NCI-H2081 (cell line): Measurements from ENCODE around the gene RNF126.
A peak's percentile ranks its signal among the peaks of the same experiment; 100 is the strongest.
"Not testable (repeated sequence)": the region's sequence is repeated elsewhere in the genome, so short reads cannot be mapped to it uniquely, and the experiment has no call there.

Source experiments
- DNase-seq, 2 experiments: peaks; one replicate each; lab custom pipeline; 2025; lab: John Stamatoyannopoulos, UW

Gene RNF126

DNA sequence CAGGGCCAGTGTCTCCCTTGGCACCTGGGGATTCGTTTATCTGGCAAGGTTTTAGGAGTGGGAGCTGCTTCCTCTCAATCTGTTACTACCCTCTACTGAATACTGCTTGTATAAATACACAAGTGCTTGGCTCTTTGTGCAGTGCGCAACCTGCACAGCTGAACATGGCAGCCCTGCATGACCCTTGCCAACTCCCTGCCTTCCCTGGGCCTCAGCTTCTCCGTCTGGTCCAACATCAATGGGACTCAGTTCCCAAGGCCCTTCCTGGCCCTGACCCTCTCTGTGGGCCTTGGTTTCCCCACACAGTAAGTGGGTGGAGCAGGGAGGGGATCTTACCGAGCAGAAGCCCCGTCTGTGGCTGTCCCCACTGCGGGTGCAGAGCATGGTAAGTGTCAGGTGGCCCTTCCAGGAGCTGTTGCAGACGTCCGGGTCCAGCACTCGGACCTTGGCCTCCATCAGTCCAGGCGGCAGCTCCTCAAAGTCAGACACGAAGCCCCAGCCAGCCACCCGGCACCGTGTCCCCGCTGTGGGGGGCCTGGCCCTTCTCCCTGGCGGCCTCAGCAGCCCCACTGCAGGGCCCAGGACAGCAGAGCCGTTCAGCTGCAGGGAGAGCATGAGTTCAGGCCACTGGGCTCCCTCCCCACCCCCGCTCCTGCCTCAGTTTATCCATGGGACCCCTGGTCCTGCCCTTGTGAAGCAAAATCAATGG lies 23.7 kb upstream of the RNF126 start:
- DNase-seq = no peak

DNA sequence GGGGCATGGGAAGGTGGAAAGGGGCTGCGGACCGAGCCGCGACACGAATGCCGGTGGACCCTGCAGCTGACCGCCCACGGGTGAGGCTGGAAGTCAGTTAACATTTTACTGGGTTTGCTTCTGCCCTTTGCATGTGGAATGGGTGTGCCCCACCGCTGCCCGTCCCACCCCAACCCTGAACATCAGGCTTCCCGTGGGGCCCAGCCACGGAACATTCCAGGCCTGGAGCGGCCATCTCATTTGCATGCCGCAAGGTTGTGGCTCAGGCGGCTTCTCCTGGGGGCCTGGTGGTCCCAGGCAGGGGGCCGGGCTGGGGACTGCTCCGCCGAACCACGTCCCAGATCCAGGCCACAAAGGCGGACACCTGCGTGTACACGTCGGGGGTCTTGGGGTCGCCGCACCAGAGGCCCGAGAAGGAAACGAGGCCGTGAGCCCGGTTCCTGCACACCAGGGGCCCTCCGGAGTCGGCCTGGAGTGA lies 22.5 kb upstream of the RNF126 start:
- no peak for DNase-seq

DNA sequence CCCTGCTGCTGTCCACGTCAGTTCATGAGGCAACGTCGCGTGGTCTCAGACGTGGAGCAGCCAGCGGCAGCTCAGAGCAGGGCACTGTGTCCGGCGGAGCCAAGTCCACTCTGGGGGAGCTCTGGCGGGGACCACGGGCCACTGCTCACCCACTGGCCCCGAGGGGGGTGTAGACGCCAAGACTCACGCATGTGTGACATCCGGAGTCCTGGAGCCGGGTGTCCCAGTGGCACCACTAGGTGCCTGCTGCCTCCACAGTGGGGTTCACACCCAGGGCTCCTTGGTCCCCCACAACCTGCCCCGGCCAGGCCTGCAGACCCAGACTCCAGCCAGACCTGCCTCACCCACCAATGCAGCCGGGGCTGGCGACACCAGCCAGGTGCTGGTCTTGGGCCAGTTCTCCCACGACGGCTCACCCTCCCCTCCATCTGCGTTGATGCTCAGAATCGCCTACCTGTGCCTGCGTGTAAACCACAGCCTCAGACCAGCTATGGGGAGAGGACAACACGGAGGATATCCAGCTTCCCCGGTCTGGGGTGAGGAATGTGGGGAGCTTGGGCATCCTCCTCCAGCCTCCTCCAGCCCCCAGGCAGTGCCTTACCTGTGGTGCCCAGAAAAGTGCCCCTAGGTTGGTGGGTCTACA lies 19.8 kb upstream of the RNF126 start:
- no peak for DNase-seq

DNA sequence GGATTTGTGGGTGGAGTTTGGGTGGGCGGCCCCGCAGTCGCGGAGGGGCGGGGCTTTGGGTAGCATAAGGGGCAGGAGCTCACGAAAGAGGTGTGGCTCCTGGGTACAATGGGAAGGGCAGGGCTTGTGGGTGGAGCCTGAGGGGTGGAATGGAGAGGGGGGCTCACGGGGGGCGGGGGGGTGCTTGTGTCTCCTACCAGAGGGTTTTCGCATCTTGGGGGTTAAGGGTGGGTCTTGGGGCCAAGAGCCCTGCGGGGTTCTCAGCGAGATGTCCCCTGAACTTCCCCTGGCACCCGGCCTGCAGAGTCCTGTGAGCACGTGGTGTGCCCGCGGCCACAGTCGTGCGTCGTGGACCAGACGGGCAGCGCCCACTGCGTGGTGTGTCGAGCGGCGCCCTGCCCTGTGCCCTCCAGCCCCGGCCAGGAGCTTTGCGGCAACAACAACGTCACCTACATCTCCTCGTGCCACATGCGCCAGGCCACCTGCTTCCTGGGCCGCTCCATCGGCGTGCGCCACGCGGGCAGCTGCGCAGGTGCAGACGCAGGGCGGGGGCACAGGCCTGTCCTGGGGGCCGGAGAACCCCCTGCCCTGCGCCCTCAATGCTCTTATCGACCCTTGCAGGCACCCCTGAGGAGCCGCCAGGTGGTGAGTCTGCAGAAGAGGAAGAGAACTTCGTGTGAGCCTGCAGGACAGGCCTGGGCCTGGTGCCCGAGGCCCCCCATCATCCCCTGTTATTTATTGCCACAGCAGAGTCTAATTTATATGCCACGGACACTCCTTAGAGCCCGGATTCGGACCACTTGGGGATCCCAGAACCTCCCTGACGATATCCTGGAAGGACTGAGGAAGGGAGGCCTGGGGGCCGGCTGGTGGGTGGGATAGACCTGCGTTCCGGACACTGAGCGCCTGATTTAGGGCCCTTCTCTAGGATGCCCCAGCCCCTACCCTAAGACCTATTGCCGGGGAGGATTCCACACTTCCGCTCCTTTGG lies 18.3 kb upstream of the RNF126 start:
- peak in 1 of 2 experiments; percentile 92 for DNase-seq

DNA sequence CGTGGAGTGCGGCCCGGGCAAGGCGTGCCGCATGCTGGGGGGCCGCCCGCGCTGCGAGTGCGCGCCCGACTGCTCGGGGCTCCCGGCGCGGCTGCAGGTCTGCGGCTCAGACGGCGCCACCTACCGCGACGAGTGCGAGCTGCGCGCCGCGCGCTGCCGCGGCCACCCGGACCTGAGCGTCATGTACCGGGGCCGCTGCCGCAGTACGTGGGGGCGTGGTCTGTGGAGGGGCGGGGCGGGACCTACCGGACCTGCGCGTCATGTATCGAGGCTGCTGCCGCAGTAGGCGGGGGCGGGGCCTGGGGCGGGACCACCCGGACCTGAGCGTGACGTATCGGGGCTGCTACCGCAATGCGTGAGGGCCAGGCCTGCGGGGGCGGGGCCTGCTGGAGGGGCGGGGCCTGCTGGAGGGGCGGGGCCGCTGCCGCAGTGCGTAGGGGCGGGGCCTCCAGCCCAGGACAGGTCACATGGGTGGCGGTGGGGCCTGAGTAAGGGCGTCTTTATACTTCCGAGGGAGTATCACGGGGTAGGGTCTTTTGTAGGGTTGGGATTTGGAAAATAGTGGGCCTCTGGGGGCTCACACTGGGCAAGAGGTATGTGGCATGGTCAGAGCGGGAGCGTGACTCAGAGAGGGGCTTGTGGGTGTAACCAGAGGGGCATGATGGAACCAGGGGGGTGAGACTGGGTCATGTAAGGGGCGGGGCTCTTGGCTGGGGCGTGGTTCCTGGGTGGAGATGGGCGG lies 17.4 kb upstream of the RNF126 start:
- peak; percentile 94 to 98 for DNase-seq

DNA sequence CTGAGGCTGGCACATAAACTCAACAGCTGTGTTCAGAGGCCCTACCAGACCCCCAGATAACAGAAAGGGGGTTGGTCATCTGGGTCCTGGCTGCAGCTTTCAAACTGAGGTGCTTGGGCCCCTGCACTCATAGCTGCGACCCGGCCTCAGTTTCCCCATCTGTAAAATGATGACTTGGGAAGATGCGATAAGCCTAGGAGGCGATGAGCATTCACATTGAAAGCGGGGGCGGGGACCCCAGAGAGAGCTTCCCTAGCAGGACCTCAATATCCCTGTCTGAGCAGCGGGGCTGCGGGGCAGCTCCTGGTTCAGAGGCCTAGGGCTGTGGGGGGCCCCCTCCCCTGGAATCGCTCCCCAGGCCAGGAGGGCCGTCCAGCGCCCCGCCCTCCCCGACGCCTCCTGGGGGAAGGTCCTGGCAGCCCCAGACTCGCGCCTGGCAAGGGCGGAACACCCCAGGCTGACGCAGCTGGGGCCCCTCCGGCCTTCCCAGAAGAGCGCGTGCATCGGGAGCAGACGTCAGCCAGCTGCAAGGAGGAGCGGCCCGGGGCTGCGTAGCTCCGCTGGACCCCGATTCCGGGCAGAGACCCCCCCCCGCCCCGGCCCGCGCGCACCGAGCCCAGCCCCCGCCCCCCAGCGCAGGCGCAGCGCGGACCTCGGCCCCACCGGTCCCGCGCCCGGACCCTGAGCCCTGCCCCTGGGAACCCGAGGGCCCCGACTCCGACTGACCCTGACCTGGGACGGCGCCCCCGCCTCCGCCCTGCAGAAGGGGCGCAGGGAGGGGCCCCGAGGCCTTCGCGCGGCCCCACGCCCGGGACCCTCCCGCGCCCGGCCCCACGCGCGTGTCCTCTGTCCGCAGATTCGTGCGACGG lies 16.6 kb upstream of the RNF126 start:
- peak; percentile 35 to 50 for DNase-seq

DNA sequence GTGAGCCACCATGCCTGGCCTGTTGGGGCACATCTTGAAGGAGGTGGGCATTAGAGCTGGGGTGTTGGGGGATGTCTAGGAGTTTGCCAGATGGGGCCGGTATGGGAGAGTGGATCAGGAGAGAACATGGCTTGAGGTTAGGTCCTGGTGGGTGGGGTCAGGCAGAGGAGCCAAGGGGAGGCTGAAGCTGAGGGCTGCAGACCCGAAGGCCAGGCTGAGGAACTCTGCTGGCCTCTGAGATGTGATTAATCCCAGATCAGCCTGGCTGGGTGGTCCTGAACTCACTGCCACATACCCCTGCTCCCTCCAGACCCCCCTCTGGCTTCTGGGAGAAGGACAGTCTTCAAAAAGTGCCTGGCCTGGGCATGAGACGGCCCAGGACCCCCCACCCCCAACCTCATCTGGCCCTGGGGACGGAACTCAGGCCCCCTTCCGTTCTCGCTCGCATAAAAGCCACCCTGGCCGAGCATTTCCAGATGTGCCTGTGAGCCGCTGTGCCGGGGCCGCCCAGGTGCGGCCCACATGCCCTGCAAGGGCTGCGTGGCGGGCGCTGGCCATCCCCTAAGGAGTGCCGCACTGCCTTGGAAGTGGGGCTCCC lies 15.9 kb upstream of the RNF126 start:
- no peak for DNase-seq

DNA sequence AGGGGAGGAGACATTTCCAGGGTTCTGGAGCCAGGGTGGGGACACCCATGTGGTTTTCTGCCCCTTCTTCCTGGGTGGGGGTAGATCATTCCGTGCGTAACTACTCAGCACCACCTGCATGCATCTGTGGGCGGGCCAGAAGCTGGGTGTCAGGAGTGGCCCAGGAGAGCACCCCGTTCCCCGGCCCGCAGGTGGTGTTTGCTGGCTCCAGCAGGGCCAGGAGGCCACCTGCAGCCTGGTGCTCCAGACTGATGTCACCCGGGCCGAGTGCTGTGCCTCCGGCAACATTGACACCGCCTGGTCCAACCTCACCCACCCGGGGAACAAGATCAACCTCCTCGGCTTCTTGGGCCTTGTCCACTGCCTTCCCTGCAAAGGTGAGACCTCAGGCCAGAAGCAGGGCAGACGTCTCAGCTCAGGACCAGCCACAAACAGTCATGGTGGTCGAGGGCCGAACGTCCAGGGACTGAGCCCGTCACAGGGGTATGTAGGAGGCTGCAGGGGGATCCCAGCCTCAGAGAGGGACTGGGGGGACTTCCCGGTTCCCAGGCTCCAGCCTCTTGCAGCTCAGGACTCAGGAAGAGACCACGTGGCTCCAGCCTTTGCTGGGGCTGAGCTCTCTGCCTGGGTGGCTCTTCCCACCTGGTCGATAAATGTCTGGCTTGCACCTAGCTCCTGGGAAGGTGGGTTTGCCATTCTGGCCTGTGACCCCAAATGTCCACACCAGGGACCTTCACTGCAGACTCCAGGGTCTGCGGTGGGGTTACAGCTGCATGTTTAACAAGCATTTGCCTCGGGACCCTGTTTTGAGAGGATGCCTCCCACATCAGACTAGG lies 14.8 kb upstream of the RNF126 start:
- peak in 1 of 2 experiments; percentile 8 for DNase-seq

DNA sequence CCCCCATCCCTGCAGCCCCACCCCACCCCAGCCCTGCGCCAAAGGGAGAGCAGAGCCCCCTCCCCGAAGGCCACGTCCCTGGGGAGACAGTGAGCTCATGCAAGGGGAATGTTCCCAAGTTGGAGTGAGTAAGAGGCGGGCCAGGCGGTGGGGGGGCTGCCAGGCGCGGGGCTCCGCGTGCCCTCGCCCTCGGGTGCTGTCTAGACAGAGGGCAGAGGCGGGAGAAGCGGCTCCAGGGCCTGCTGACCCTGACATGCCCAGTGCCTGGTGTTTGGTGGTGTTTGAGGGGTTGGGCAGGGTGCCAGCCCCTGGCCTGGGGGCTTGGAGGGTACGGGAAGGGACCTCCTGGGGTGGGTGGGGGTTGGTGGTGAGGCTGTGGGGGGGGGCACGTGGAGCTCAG lies 14.2 kb upstream of the RNF126 start:
- DNase-seq = no peak

DNA sequence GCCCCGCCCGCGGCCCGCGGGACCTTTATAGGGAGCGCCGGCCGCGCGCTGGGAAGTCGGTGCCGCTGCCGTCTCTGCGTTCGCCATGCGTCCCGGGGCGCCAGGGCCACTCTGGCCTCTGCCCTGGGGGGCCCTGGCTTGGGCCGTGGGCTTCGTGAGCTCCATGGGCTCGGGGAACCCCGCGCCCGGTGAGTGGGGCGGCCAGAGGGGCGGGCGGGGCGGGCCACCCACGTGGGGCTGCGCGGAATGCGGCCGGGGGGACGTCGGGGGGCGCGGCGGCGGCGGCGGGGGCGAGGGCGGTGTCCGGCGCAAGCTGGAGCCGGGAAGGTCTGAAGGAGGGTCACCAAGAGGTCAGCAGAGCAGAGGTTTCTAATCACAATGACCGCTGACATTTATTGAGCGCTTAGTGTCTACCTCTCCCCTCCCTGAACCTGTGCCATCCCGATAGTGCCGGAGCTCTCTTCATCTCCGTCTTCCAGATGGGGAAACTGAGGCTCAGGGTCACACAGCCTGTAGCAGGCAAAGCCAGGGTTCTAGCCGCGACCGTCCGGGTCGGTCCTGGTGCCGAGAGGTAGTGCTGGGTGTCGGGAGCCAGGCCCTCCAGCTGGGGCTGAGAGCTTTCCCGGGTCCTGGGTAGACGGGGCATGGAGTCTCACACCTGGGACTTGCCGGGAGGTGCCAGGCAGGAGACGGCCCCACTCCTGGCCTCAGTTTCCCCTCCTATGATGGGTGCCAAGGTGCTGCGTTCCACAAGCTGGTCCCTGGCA lies 13.5 kb upstream of the RNF126 start, which contains the start of gene FSTL3:
Gene FSTL3, plus strand, starts transcription at position 54 of the 767 bp plus-strand sequence. Its CDS starts 32 bp downstream, at position 86.
- no peak for DNase-seq

DNA sequence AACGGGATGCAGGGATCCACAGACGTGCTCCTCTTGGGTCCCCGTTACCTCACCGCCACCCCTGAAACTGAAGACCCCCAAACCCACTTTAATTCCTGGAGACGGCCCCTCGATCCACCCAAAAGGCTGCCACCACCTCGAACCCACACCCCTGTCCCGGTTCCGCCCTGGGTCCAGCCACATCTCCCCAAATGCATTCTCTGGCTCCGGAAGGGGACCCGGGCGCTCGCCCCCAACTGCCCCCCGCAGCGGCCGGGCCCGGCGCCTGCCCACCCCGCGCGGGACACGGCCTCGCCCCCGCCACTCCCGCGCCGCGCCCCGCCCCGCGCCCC lies 13.0 kb upstream of the RNF126 start:
- no peak for DNase-seq

DNA sequence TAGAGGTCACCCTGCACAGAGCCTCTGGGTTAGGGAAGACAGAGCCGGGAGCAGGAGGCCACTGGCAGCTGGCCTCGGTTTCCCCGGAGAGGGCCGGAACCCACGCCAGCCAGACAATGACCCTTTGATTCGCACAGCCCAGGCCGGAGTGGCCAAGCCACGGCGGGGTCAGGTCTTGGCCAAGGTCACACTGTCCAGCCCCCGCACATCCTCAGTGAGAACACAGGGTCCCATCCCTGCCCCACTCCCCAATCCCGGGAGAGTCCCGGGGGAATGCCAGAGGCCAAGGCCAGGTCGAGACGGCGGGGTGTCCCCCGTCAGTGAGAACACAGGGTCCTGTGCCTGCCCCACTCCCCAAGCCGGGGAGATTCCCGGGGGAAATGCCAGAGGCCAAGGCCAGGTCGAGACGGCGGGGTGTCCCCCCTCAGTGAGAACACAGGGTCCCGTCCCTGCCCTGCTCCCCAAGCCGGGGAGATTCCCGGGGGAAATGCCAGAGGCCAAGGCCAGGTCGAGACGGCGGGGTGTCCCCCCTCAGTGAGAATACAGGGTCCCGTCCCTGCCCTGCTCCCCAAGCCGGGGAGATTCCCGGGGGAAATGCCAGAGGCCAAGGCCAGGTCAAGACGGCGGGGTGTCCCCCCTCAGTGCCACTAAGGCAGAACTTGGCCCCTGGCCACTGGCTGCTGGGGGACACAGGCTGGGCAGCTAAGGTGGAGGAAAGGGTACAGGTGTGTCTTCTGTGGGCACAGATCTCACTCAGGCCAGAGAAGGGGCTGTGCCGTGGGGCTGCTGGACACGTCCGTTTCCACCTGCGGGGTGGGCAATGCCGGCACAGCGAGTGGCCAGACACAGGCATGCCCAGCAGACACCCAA lies 11.5 kb upstream of the RNF126 start:
- no peak for DNase-seq

DNA sequence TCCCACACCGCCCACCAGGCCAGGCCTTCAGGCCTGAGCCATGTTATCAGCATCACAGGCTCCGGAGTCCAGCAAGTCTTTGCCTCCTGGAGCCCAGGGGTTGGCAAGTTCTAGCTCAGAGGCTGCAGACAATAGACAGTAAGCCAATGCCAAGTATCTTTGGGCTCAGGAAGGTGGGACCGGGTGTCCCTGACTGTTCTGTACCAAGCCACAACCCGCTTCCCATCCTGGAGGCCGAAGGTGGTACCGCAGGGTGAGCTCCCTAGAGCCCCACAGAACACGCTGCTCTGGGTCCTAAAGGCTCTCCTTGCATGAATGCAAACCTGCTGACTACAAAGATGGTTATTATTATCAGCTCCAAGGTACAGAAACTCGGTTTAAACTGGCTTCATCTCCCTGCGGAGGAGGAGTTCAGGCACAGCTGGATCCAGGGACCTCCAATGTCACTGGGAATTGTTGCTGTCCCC lies 7.6 kb upstream of the RNF126 start:
- DNase-seq = no peak

DNA sequence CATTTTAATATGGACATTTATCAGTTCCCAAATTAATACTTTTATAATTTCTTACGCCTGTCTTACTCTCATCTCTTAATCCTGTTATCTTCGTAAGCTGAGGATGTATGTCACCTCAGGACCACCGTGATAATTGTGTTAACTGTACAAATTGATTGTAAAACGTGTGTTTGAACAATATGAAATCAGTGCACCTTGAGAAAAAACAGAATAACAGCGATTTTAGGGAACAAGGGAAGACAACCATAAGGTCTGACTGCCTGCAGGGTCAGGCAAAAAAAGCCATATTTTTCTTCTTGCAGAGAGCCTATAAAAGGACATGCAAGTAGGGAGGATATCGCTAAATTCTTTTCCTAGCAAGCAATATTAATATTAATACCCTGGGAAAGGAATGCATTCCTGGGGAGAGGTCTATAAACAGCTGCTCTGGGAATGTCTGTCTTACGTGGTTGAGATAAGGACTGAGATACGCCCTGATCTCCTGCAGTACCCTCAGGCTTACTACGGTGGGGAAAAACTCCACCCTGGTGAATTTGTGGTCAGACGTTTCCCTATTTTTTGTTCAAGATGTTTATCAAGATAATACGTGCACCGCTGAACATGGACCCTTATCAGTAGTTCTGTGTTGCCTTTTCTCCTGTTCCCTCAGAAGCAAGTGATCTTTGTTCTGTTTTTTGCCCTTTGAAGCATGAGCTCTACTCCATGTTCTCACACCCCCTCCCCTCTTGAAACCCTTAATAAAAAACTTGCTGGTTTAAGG lies 5.8 kb upstream of the RNF126 start:
- not testable (repeated sequence) for DNase-seq

DNA sequence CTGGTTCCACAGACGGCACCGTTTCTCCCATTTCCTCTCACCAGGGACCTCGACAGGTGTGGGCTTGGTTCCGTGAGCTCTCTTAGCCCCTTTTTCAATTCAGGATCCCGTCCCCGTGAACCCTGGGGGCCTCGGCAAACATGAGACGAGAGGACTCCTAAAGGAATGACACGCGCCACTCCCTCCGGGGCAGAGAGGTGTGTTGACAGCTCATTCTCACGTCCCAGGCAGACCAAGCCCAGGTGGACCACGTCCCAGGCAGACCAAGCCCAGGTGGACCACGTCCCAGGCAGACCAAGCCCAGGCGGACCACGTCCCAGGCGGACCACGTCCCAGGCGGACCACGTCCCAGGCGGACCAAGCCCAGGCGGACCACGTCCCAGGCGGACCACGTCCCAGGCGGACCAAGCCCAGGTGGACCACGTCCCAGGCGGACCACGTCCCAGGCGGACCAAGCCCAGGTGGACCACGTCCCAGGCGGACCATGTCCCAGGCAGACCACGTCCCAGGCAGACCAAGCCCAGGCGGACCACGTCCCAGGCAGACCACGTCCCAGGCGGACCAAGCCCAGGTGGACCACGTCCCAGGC lies 4.1 kb upstream of the RNF126 start:
- DNase-seq = not testable (repeated sequence)

DNA sequence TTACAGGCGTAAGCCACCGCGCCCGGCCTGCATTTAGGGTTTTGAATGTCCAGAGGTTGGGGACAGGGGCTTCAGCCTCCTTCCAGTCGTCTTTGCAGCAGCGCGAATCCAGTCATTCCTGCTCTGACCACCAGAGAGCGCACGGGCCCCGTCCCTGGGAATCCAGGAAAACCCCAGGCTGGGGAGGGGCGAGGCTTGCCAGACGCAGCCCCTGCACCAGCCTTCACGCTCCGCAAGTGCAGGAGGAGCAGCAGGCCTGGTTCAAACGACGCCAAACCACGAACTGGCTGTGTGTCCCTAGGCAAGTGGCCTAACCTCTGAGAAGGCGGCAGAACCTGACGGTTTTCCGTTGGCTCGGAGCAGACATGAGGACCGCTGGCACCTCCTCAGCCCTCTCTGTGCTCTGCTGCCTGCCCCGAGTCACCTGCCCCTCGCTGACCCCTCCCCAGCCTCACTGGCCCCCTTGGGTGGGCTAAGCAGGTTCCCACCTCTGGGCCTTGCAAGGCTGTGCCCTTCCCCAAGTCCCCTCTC lies 2.0 kb upstream of the RNF126 start:
- peak; percentile 80 to 81 for DNase-seq
